ENCODE results near the gene SASH3.
"Not testable (repeated sequence)": the region's sequence is repeated elsewhere in the genome, so short reads cannot be mapped to it uniquely, and the experiment has no call there.

Gene SASH3
- 65.8 to 128 (median 84.5) reads per million in 3 experiments for total RNA-seq

DNA sequence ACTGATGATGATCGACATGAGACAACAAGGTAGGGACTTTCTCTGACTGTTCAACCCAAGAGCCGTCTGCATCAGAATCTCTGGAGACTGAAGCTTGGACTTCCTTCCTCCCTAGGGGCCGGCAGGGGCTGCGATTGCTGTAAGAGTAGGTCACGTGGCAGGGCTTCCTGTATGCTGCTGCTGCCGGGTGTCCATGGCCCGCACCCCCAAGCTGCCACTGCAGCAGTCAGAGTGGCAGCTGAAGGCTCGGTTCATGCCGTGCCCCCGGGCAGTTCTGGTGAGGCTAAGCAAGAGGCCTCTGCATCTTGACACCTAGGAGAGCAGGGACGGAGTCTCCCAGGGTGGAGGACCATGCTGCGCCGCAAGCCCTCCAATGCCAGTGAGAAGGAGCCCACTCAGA lies at the start of gene SASH3:
SASH3 (plus strand) TSS at position 203 of the 400 bp plus-strand sequence; CDS start at position 352, 149 bp downstream.
- peak; percentile 65 for DNase-seq

DNA sequence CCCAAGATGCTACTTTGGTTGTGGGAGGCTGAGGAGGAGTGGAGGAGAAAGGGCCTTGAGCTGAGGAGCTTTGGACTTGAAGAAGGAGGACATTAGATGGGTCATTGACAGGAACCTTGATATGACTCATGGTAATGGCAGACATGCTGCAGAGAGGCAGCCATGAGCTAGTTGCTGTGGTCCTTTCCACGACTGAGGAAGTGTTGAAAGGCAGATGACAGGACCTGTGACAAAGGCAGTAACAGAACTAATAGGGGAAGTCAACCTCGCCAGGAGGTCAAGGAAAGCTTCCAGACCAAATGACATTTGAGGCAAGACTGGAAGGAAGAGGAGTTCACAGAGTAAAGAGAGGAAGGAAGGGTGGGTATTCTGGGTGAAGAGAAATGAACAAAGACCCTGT lies 48.5 kb upstream of the SASH3 start:
- no peak for DNase-seq

GRCh38 chrX:129732857-129733256 lies 46.9 kb upstream of the SASH3 start:
- no peak for DNase-seq

DNA sequence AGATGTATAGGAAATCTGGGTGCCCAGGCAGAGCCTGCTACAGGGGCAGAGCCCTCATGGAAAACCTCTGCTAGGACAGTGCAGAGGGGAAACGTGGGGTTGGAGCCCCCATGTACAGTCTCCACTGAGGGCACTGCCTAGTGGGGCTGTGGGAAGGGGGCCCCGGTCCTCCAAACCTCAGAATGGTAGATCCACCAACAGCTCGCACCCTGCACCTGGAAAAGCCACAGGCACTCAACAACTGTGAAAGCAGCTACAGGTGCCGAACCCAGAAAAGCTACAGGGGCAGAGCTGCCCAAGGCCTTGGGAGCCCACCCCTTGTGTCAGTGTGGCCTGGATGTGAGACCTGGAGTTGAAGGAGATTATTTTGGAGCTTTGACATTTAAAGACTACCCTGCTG lies 46.4 kb upstream of the SASH3 start:
- DNase-seq: no peak

DNA sequence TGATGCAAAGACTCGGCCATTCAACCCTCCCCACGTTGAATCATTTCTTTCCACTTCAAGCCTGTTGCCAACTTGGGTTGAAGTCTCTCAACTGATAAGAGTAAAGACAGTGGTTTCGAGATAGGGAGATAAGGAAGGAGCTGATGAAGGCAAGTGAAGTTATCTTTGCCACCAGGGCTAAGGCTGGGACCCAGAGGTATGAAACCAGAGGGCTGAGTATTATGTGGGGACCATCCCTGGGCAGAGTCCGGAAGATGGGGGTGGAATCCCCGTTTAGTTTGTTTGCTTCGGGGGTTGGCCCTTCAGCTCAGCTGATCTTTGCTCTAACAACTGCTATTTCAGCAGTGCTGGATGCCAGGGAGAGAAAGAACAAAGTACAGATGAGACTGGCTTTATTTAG lies 43.3 kb upstream of the SASH3 start:
- peak; percentile 11 for DNase-seq

DNA sequence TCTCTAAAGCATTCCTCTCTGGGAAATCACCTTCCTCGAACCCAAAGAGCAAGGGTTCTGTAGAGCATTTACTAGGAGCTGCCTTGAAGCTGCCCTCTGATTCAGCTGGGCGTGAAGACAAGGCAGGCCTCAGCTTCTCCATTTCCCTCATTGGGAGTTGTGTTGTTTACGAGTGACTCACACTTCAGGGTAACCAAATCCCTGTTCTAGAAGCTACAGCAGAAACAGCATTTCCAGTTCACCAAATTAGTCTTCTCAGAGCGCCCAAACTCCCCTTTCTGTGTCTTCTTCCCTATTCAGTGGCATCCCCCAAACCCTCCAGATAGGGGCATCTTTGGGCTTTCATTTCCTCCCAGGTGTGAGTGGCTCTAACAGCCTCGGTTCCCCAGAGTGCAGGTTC lies 41.8 kb upstream of the SASH3 start:
- no peak for DNase-seq

GRCh38 chrX:129738466-129739308 lies 41.1 kb upstream of the SASH3 start, which contains the start of gene XPNPEP2:
XPNPEP2 (plus strand) TSS chrX:129738979; CDS start chrX:129739214, 235 bp downstream.
- no peak for DNase-seq

DNA sequence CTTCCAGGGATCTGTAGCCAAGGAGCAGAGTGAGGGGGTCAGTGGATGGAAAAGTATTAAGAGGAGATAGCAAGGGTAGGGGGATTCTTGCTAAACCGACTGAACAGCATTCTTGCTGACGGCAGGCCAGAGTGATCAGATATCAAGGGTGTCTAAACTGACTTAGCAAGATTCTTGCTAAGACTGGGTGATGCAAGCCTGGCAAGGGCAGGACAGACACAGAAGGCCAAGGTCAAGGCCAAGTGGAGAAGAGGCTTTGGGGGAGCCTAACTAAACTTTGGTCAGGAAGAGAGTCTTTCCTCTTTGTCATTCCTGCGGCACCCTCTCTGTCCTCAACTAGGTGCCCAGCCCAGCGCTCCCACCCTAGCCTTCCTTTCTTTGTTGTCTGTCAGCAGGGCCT lies 40.2 kb upstream of the SASH3 start:
- no peak for DNase-seq

DNA sequence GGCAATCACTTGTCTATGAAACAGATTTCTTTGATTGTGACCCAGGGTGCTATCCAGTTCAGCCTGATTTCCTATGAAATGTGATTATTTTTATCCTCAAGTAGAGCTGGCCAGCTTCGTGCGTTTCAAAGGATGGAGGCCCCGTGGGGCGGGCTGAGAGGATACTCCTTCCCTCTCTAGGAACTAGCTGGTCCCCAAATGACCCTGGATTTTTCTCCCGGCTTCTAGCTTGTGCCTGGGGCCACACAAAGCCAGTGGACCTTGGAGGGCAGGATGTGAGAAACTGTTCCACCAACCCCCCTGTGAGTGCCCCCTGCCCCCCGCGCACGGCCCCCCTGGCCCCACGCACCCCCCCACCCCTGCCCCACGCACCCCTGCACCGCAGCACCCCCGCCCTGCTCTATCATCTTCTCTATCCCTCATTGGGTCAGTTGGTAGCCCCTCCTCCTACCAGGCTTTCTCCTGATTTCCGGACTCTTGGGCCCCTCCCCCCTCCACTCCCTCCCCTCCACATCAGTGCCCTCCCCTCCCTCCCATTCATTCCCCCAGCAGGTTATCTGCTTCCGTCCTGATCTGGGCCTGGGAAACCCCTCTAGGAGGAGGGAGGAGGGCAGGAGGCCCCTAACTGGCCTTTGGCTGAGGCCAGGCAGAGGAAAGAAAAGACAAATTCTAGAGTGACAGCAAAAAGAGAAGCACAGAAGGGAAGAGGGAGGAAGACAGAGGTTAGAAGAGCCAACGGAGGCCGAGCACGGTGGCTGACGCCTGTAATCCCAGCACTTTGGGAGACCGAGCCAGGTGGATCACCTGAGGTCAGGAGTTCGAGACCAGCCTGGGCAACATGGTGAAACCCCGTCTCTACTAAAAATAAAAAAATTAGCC lies 37.6 kb upstream of the SASH3 start:
- no peak for DNase-seq

DNA sequence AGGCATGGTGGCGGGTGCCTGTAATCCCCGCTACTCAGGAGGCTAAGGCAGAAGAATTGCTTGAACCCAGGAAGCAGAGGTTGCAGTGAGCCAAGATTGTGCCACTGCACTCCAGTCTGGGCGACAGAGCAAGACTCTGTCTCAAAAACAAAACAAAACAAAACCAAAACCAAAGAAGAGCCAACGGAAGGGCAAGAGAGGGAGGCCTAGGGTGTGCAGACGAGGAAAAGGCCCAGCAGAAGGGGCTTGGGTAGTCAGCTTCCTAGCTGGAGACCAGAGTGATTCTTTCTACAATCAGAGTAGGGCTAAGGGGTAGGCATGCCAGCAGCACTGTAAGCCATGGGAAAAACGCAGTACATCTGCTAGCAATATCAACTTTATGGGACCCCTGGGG lies 37.0 kb upstream of the SASH3 start:
- DNase-seq: not testable (repeated sequence)

DNA sequence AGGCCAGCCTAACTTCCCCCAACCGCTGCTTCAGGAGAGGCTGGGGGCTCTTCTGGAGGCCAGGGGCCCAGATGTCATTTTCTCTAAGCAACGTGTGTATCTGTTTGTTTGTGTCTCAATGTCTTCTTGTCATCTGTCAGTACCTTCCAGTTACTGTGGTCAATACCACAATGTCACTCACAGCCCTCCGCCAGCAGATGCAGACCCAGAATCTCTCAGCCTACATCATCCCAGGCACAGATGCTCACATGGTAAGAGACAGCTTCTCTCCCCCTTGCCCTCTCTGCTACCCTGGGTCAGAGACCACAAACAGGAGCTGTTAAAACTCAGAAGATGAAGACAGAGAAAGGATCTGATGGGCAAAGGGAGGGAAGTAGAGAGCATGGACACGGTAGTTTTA lies 35.9 kb upstream of the SASH3 start:
- DNase-seq: no peak

GRCh38 chrX:129744861-129745321 lies 34.9 kb upstream of the SASH3 start:
- DNase-seq: peak; percentile 59

DNA sequence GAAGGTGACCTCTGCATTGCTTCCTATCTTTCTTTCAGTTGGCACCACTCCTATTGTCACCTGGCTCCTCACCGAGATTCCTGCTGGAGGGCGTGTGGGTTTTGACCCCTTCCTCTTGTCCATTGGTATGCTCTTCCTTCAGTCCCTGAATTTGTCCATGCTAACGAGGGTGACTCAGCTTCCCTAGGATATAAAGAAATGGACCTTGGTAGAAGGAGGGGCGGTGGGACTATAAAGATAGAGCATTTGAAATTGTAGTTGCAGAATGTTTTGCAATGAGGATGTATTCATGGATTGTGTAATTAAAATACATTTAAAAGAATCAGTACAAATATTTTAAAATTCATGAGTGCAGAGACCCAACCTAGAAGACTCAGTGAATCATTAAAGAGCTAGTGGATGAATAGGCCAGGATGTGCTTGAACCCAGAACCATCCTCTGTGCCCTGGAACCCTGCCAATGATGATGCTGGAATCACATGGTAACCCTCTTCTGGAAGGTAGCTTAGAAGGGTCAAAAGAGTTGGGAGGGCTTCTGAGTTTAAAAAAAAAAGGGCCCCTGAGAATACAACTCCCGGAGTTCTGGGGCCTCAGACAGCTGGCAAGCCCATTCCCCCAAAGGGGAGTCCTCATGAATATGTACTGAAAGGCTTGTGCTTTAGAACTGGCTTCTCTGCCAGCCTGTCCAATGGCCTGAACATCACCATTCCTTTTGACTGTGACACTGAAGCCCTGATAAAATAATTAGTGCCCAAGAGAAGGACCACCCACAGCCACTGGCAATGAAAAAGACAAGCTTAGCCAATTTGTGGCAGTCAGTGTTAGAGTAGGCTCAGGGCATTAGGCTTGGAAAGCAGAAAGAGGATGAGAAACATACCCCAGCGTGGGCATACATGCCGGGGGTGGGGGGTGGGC lies 32.9 kb upstream of the SASH3 start:
- no peak for DNase-seq

DNA sequence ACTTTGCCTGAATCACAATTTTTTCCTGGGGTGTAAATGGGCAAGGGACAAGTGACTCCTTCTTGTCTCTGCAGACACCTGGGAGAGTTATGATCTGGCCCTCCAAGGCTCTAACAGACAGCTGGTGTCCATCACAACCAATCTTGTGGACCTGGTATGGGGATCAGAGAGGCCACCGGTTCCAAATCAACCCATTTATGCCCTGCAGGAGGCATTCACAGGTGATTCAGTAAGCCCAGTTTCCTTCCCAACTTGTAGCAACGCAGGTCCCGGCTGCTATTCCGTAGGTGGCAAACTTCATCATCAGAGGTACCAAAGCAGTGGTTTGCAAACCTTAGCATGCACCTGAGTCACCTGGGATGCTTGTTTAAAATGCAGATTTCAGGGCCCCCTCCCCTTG lies 32.2 kb upstream of the SASH3 start:
- DNase-seq: no peak

- DNase-seq: no peak
Measured at GRCh38 chrX:129748305-129748704, 31.4 kb upstream of the SASH3 start.

GRCh38 chrX:129749069-129749468 lies 30.7 kb upstream of the SASH3 start:
- DNase-seq: no peak

GRCh38 chrX:129750971-129751370 lies 28.8 kb upstream of the SASH3 start:
- no peak for DNase-seq

- DNase-seq: no peak
Measured at GRCh38 chrX:129754056-129755024, 25.4 kb upstream of the SASH3 start.

- DNase-seq: no peak
Measured at GRCh38 chrX:129755779-129756650, 23.7 kb upstream of the SASH3 start.

DNA sequence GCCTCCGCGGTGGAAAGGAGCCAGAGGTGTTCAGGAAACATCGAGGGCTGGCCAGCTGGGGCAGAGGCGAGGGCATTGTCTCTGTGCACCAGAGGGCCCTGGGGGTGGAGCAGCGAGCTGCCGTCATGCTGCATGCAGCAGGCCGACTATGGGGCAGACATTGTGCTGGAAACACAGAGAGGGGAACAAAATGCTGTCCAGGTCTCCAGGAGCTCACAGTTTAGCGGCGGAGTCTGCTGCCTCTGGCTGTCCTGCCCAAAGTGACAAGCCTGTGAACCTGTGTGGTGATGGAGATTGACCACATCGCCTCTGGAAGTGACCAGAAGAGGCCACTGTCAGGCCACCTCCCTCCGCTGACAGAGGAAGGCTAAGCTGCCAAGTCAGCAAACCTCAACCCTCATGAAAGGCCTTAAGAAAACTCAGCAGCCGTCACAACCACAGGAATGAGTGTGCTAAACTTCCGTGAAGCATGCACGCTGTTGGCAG lies 20.1 kb upstream of the SASH3 start:
- peak; percentile 70 for DNase-seq
